PFSK-1 (cell line): Measurements from ENCODE around the gene BABAM2.

Source experiments
- POLR2AphosphoS5 ChIP-seq: IDR thresholded peaks from 2 replicates; pipeline ENCODE4 v1.6.1; 2012; ENCODE audit warnings: low read depth, mild to moderate bottlenecking, control low read depth, low read length, moderate library complexity
- SIN3A ChIP-seq: IDR thresholded peaks from 2 replicates; pipeline ENCODE4 v1.6.1; 2012; ENCODE audit warnings: mild to moderate bottlenecking, low read length, moderate library complexity, borderline replicate concordance; ENCODE audit not compliant: insufficient read depth
- TAF1 ChIP-seq: IDR thresholded peaks from 2 replicates; pipeline ENCODE4 v1.6.1; 2012; ENCODE audit warnings: low read length, control low read depth, borderline replicate concordance; ENCODE audit not compliant: insufficient read depth
- TF ChIP-seq, protein P1 (sequence below), 2 experiments: IDR thresholded peaks; 2 replicates each; pipeline versions ENCODE4 v1.6.1 to v1.8.0; 2011 to 2012; ENCODE audit warnings: low read depth in 2 of 2, low read length in 2 of 2, control low read depth in 1 of 2, inconsistent platforms in 1 of 2, mild to moderate bottlenecking in 1 of 2, moderate library complexity in 1 of 2; ENCODE audit not compliant: insufficient read depth in 1 of 2

DNA sequence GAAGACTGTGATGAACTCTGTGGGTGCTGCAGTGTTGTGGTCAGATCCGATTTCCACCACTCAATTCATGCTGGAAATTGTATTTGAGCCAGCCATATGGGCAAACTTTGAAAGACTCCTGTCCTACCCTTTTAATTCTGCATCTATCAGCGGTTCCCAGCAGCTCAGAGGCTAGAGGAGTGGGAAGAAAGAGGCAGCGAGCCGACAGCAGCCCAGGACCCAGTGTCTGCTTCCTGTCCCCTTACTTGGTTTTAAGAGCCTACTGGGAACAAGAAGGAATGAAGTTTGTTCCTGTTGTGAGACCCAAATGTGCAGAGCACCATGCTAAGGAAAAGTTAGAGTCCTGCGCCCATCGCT, 429.5 kb downstream of the BABAM2 start:
- TF ChIP-seq POLR2AphosphoS5 (no peak), TAF1 (no peak), SIN3A (no peak)
- TF ChIP-seq, protein P1, sequence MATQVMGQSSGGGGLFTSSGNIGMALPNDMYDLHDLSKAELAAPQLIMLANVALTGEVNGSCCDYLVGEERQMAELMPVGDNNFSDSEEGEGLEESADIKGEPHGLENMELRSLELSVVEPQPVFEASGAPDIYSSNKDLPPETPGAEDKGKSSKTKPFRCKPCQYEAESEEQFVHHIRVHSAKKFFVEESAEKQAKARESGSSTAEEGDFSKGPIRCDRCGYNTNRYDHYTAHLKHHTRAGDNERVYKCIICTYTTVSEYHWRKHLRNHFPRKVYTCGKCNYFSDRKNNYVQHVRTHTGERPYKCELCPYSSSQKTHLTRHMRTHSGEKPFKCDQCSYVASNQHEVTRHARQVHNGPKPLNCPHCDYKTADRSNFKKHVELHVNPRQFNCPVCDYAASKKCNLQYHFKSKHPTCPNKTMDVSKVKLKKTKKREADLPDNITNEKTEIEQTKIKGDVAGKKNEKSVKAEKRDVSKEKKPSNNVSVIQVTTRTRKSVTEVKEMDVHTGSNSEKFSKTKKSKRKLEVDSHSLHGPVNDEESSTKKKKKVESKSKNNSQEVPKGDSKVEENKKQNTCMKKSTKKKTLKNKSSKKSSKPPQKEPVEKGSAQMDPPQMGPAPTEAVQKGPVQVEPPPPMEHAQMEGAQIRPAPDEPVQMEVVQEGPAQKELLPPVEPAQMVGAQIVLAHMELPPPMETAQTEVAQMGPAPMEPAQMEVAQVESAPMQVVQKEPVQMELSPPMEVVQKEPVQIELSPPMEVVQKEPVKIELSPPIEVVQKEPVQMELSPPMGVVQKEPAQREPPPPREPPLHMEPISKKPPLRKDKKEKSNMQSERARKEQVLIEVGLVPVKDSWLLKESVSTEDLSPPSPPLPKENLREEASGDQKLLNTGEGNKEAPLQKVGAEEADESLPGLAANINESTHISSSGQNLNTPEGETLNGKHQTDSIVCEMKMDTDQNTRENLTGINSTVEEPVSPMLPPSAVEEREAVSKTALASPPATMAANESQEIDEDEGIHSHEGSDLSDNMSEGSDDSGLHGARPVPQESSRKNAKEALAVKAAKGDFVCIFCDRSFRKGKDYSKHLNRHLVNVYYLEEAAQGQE (IDR thresholded peaks at IDR 0.05; ENCODE audit: insufficient read depth in 1 of 2, low read depth in 2 of 2, low read length in 2 of 2): no peak
